PC-9 (cell line): ENCODE data around the gene P3H4. TPM values are rescaled to one million over a fixed set of nuclear protein-coding genes. Genes with fewer than 3 reads are reported as not detected.

Source experiments
- BruUV-seq: library from RNA; stranded (reverse); fragments of 400-500 nt; replicated peaks from 2 replicates; lab custom pipeline; 2021; lab: Mats Ljungman, UMichigan
- CTCF ChIA-PET: fragments of 300-600 bp; sonication (Branson Sonifier 250); formaldehyde crosslinking; loops from one replicate; lab custom pipeline; 2022; ENCODE audit warnings: antibody characterized with exemption; lab: Charles Lee
- POLR2A ChIA-PET: fragments of 300-600 bp; sonication (Branson Sonifier 250); formaldehyde crosslinking; loops from one replicate; lab custom pipeline; 2022; ENCODE audit warnings: antibody characterized with exemption; ENCODE audit not compliant: unreplicated experiment; lab: Charles Lee
- DNase-seq, 2 experiments: peaks; one replicate each; pipeline versions ENCODE4 v3.0.0 to v3.0.0-alpha.2; 2015 to 2022; ENCODE audit warnings: mixed read lengths in 1 of 2
- H2AFZ ChIP-seq: fragments of 200-600 bp; sonication (generic); 2 replicates; pipeline ENCODE4 v1.8.1; 2017; ENCODE audit warnings: antibody characterized with exemption
- H3F3A ChIP-seq: fragments of 200-600 bp; sonication (generic); 2 replicates; pipeline ENCODE4 v1.8.1; 2017; ENCODE audit warnings: antibody characterized with exemption, mild to moderate bottlenecking, low read depth; ENCODE audit not compliant: insufficient read depth
- H3K27ac ChIP-seq: fragments of 200-600 bp; sonication (generic); 2 replicates; pipeline ENCODE4 v1.6.1; 2016; ENCODE audit warnings: mixed run types
- H3K27me3 ChIP-seq: fragments of 200-600 bp; sonication (generic); 2 replicates; pipeline ENCODE4 v1.6.1; 2016; ENCODE audit warnings: low read depth, mixed run types; ENCODE audit not compliant: insufficient read depth
- H3K36me3 ChIP-seq: fragments of 200-600 bp; sonication (generic); 2 replicates; pipeline ENCODE4 v1.6.1; 2016; ENCODE audit warnings: low read depth, mixed run types
- H3K4me1 ChIP-seq: fragments of 200-600 bp; sonication (generic); replicated peaks from 2 replicates; pipeline ENCODE4 v1.6.1; 2016; ENCODE audit warnings: mixed run types; ENCODE audit not compliant: insufficient read depth
- H3K4me2 ChIP-seq: fragments of 200-600 bp; sonication (generic); 2 replicates; pipeline ENCODE4 v1.6.1; 2017; ENCODE audit warnings: mixed run types
- H3K4me3 ChIP-seq: fragments of 200-600 bp; sonication (generic); 2 replicates; pipeline ENCODE4 v1.6.1; 2016; ENCODE audit warnings: mixed run types
- H3K79me2 ChIP-seq: fragments of 200-600 bp; sonication (generic); 2 replicates; pipeline ENCODE4 v1.6.1; 2017; ENCODE audit warnings: low read depth, mixed run types
- H3K9me2 ChIP-seq: fragments of 200-600 bp; sonication (generic); 2 replicates; pipeline ENCODE4 v1.8.1; 2017; ENCODE audit warnings: mild to moderate bottlenecking; ENCODE audit not compliant: insufficient read depth
- H3K9me3 ChIP-seq: fragments of 200-600 bp; sonication (generic); 2 replicates; pipeline ENCODE4 v1.8.1; 2016; ENCODE audit warnings: low read depth; ENCODE audit not compliant: insufficient read depth
- H4K20me1 ChIP-seq: fragments of 200-600 bp; sonication (generic); 2 replicates; pipeline ENCODE4 v1.8.1; 2017; ENCODE audit not compliant: insufficient read depth
- EZH2 ChIP-seq: fragments of 200-600 bp; sonication (generic); IDR thresholded peaks from 2 replicates; pipeline ENCODE4 v1.8.0; 2017; ENCODE audit warnings: antibody characterized with exemption, low read depth
- intact Hi-C: fragments of 100-400 bp; cut with micrococcal nuclease; formaldehyde crosslinking; loops from one replicate; pipeline ENCODE4 v1.10.0; 2022; ENCODE audit not compliant: unreplicated experiment
- total RNA-seq: library from RNA; stranded (reverse); gene quantifications from 2 replicates; pipeline ENCODE4 v1.2.3, GENCODE V29; 2021
- TF ChIP-seq, protein P1 (sequence below): fragments of 200-600 bp; sonication (generic); conservative IDR thresholded peaks from 2 replicates; pipeline ENCODE4 v1.6.1; 2017; ENCODE audit warnings: mixed run types, antibody characterized with exemption, mild to moderate bottlenecking, moderate library complexity

P3H4 gene
- total RNA-seq, 1 experiment from 2014 or later: 26.8 TPM

DNA sequence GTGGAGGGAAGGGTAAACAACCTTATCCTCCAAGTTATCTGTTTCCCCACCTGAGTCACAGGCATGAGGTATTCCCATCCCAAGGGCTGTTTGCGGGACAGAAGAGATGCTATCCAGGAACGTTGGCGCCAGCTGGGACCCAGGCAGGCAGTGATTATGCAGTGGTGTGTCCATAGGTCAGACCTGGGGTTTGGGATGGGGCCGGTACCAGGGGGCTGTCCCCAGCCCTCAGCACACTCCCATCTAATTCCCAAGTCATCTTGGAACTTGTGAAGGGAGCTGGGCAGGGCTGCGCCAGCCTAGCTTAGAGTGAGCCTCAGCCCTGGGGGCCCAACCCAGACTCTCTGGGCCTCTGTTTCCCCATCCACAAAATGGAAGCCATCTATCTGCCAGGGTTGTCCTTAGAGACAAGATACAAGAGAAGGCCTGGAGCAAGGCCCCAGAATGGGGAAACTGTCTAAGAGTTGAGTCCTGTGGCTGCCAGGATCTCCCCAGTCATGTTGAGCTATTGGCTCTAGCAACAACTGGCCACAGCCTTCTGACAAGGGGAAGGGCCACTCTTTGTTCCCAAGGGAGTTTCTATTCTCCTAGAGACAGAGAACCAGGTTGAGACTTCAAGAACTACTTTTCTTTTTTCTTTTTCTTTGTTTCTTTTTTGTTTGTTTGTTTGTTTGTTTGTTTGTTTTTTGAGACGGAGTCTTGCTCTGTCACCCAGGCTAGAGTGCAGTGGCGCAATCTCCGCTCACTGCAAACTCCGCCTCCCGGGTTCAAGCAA lies 15.4 kb downstream of the P3H4 start:
- no peak overlapping the region for H3K4me3 ChIP-seq
- H3F3A ChIP-seq: peaks cover 44% of the 10 kb centered on the region
- H4K20me1 ChIP-seq: no peaks in the 10 kb centered on the region
- no TSS peak for BruUV-seq
- H3K36me3 ChIP-seq: no peaks in the 10 kb centered on the region
- CTCF ChIA-PET: interaction anchor here (1.0 kb wide), 1 partner anchor 18 kb away, joined by 3 read pairs; no protein-coding TSS in a partner anchor
- no peaks in the 10 kb centered on the region for H3K9me3 ChIP-seq
- no peak for DNase-seq
- intact Hi-C loops: no loop called here
- POLR2A ChIA-PET: interaction anchor here (0.5 to 1.2 kb wide), 2 partner anchors 11 to 48 kb away, joined by 4 to 6 read pairs; no protein-coding TSS in a partner anchor
- no peak overlapping the region for H3K4me2 ChIP-seq
- H3K27ac ChIP-seq: no peak overlapping the region
- H3K9me2 ChIP-seq: no peaks in the 10 kb centered on the region
- peaks cover 50% of the 10 kb centered on the region for H3K4me1 ChIP-seq
- no peaks in the 10 kb centered on the region for H3K79me2 ChIP-seq
- TF ChIP-seq, protein P1, sequence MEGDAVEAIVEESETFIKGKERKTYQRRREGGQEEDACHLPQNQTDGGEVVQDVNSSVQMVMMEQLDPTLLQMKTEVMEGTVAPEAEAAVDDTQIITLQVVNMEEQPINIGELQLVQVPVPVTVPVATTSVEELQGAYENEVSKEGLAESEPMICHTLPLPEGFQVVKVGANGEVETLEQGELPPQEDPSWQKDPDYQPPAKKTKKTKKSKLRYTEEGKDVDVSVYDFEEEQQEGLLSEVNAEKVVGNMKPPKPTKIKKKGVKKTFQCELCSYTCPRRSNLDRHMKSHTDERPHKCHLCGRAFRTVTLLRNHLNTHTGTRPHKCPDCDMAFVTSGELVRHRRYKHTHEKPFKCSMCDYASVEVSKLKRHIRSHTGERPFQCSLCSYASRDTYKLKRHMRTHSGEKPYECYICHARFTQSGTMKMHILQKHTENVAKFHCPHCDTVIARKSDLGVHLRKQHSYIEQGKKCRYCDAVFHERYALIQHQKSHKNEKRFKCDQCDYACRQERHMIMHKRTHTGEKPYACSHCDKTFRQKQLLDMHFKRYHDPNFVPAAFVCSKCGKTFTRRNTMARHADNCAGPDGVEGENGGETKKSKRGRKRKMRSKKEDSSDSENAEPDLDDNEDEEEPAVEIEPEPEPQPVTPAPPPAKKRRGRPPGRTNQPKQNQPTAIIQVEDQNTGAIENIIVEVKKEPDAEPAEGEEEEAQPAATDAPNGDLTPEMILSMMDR: no peak
- TF ChIP-seq EZH2: no peak
- H3K27me3 ChIP-seq: no peaks in the 10 kb centered on the region
- H2AFZ ChIP-seq: no peak overlapping the region

DNA sequence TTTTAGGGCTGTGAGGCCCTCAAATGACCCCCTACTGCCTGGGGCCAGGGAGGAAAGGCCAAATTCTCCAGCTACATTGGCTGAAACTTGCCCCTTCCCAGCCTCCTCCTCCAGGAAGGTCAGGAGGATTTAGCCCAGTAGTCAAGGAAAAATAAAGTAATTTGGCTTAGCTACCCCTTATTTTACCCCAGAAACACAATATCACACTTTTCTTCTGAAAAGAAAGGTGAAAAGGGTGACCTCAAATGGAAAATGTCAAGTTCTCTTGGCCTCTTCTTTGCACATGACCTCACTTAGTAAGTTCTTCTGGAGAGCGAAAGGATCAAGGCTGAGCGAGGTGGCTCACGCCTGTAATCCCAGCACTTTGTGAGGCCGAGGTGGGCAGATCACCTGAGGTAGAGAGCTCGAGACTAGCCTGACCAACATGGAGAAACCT lies 17.2 kb downstream of the P3H4 start:
- H3K4me1 ChIP-seq: peaks cover 35% of the 10 kb centered on the region
- H3K9me2 ChIP-seq: no peaks in the 10 kb centered on the region
- TF ChIP-seq, protein P1: no peak
- no peak for TF ChIP-seq EZH2
- no TSS peak for BruUV-seq
- H3K9me3 ChIP-seq: no peaks in the 10 kb centered on the region
- no peak overlapping the region for H2AFZ ChIP-seq
- H3K27me3 ChIP-seq: no peaks in the 10 kb centered on the region
- POLR2A ChIA-PET: interaction anchor here (0.6 to 0.9 kb wide), 2 partner anchors 58 to 106 kb away, joined by 6 to 8 read pairs; partner anchors contain the start of gene EIF1
- CTCF ChIA-PET: no interaction called here
- H3K36me3 ChIP-seq: no peaks in the 10 kb centered on the region
- no peak for DNase-seq
- intact Hi-C loops: no loop called here
- no peaks in the 10 kb centered on the region for H4K20me1 ChIP-seq
- no peak overlapping the region for H3K4me2 ChIP-seq
- no peak overlapping the region for H3K4me3 ChIP-seq
- H3K79me2 ChIP-seq: no peaks in the 10 kb centered on the region
- H3F3A ChIP-seq: peaks cover 38% of the 10 kb centered on the region
- no peak overlapping the region for H3K27ac ChIP-seq

DNA sequence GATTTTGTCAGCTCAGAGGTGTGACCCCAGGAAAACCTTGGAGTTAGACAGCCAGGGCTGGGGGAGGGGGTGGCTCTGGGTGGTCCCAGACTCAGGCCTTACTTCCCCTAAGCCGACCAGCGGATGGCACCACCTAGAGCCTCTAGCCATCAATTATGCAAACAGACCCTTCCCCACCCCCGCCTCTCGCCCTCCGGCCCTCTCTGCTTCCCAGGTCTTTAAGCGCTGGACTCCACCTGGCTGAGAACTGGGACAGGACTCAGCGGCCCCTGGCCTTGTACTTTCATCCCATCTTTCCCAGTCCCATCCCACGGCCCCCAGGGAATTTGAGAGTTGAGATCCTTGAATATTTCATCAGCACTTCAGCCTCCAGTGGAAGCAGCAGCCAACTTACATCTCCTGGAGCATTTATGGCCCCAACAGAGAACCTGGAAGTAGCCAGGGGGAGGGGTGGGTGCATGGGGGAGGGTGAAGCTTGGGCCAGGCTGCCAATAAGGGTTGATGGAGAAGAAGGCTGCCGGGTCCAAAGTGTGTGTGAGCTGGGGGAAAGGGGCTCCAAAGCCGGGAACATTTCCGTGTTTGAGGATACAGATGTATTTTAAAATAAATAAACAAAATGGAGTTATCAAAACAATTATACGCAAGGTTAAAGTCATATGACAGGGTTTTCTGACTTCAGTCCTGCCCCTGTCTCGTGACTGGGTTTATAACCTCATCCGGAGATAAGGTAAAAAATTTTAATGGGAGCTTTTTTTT lies 17.8 kb downstream of the P3H4 start:
- Histone ChIP-seq H3K4me1 (peaks cover 32% of the 10 kb centered on the region), H3K27ac (peak overlapping the region; percentile 88), H3K9me3 (no peaks in the 10 kb centered on the region), H3K9me2 (no peaks in the 10 kb centered on the region), H3K79me2 (no peaks in the 10 kb centered on the region), H3K4me3 (no peak overlapping the region), H3K4me2 (peak overlapping the region; percentile 83), H3F3A (peaks cover 38% of the 10 kb centered on the region), H3K27me3 (no peaks in the 10 kb centered on the region), H4K20me1 (no peaks in the 10 kb centered on the region), H2AFZ (no peak overlapping the region; the same call in 1 of the 2 replicates), H3K36me3 (no peaks in the 10 kb centered on the region)
- ChIA-PET CTCF (no interaction called here), POLR2A (interaction anchor here (0.6 to 0.9 kb wide), 2 partner anchors 57 to 105 kb away, joined by 6 to 8 read pairs; partner anchors contain the start of gene EIF1)
- TSS peak; percentile 88 for BruUV-seq
- TF ChIP-seq, protein P1: no peak
- TF ChIP-seq EZH2: no peak
- intact Hi-C loops: loop anchor here (1.0 kb wide), 1 partner anchor 7 kb away; no protein-coding TSS in a partner anchor
- no peak for DNase-seq
